ENCODE measurements around the gene TTYH2.
"Not testable (repeated sequence)": the region's sequence is repeated elsewhere in the genome, so short reads cannot be mapped to it uniquely, and the experiment has no call there.

- TF ChIP-seq, protein P1, sequence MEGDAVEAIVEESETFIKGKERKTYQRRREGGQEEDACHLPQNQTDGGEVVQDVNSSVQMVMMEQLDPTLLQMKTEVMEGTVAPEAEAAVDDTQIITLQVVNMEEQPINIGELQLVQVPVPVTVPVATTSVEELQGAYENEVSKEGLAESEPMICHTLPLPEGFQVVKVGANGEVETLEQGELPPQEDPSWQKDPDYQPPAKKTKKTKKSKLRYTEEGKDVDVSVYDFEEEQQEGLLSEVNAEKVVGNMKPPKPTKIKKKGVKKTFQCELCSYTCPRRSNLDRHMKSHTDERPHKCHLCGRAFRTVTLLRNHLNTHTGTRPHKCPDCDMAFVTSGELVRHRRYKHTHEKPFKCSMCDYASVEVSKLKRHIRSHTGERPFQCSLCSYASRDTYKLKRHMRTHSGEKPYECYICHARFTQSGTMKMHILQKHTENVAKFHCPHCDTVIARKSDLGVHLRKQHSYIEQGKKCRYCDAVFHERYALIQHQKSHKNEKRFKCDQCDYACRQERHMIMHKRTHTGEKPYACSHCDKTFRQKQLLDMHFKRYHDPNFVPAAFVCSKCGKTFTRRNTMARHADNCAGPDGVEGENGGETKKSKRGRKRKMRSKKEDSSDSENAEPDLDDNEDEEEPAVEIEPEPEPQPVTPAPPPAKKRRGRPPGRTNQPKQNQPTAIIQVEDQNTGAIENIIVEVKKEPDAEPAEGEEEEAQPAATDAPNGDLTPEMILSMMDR (IDR thresholded peaks at IDR 0.05; ENCODE audit: insufficient read depth, low read length, poor library complexity, severe bottlenecking), result not testable (repeated sequence)
- TF ChIP-seq EZH2phosphoT487 (conservative IDR thresholded peaks at IDR 0.05; ENCODE audit: low read length), result not testable (repeated sequence)
These were observed 53.7 kb downstream of the TTYH2 start for GRCh38 chr17:74267054-74267453.
